UCSD-AML1 (cell line): ENCODE results near the gene GMDS.
"Not testable (repeated sequence)": the region's sequence is repeated elsewhere in the genome, so short reads cannot be mapped to it uniquely, and the experiment has no call there.

Experiments
- DNase-seq: peaks from one replicate; lab custom pipeline; 2025; ENCODE audit not compliant: unreplicated experiment; lab: John Stamatoyannopoulos, UW

The GMDS gene

GRCh38 chr6:1870251-1870650 is 375.2 kb downstream of the GMDS start:
- no peak for DNase-seq

- DNase-seq, result no peak
These were observed 375.6 kb downstream of the GMDS start for GRCh38 chr6:1869769-1870168.

- no peak for DNase-seq
These were observed 376.1 kb downstream of the GMDS start for GRCh38 chr6:1869308-1869707.

- DNase-seq, result no peak
These were observed 376.7 kb downstream of the GMDS start for GRCh38 chr6:1868561-1869261.

- DNase-seq, result no peak
These were observed 378.2 kb downstream of the GMDS start for GRCh38 chr6:1867197-1867596.

GRCh38 chr6:1865585-1865984 is 379.8 kb downstream of the GMDS start:
- no peak for DNase-seq

GRCh38 chr6:1864496-1864895 is 380.9 kb downstream of the GMDS start:
- DNase-seq, result no peak

GRCh38 chr6:1862411-1862810 is 383.0 kb downstream of the GMDS start:
- no peak for DNase-seq

- DNase-seq, result no peak
These were observed 384.6 kb downstream of the GMDS start for GRCh38 chr6:1860756-1861348.

GRCh38 chr6:1858859-1859258 is 386.5 kb downstream of the GMDS start:
- DNase-seq, result no peak

GRCh38 chr6:1858196-1858595 is 387.2 kb downstream of the GMDS start:
- DNase-seq, result no peak

GRCh38 chr6:1856381-1856780 is 389.0 kb downstream of the GMDS start:
- no peak for DNase-seq

GRCh38 chr6:1855890-1856289 is 389.5 kb downstream of the GMDS start:
- DNase-seq, result no peak

GRCh38 chr6:1854296-1854695 is 391.1 kb downstream of the GMDS start:
- DNase-seq, result no peak

- DNase-seq, result no peak
These were observed 391.6 kb downstream of the GMDS start for GRCh38 chr6:1853761-1854160.

GRCh38 chr6:1851681-1852456 is 393.5 kb downstream of the GMDS start:
- DNase-seq, result no peak

- no peak for DNase-seq
These were observed 394.6 kb downstream of the GMDS start for GRCh38 chr6:1850840-1851157.

GRCh38 chr6:1850121-1850839 is 395.1 kb downstream of the GMDS start:
- no peak for DNase-seq

- DNase-seq, result no peak
These were observed 395.7 kb downstream of the GMDS start for GRCh38 chr6:1849691-1850090.

GRCh38 chr6:1848752-1849151 is 396.7 kb downstream of the GMDS start:
- no peak for DNase-seq

- DNase-seq, result no peak
These were observed 398.8 kb downstream of the GMDS start for GRCh38 chr6:1846611-1847010.

- not testable (repeated sequence) for DNase-seq
These were observed 399.9 kb downstream of the GMDS start for GRCh38 chr6:1845543-1845942.
